ENCODE results near the gene SLC25A12. TPM values are rescaled to one million over a fixed set of nuclear protein-coding genes. Genes with fewer than 3 reads are reported as not detected.
"Not testable (repeated sequence)": the region's sequence is repeated elsewhere in the genome, so short reads cannot be mapped to it uniquely, and the experiment has no call there.

SLC25A12 gene
- total RNA-seq, 1 donor from 2014 or later, result 23.2 TPM

DNA sequence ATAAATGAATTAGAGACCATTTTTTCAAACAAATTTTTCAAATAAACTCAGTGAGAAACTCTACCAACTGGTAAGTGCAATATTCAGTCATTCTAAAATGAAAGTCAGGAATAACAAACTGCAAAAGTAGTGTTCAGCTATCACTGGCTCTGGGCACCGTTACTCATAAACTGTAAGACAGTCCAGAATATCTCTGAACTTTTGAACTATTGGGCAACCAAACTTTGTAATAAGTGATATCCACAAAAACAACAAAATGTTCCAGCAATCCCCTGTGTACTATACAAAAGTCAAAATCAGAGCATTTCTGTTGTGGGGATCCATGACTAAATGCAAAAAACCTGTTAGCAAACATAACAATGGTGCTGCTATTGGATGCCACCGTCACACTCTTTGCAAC lies 56.3 kb downstream of the SLC25A12 start:
- DNase-seq (ENCODE audit: low spot score) (no peak), ATAC-seq (peak; percentile 94)
- intact Hi-C loops (cut with DNase I), result no loop called here

DNA sequence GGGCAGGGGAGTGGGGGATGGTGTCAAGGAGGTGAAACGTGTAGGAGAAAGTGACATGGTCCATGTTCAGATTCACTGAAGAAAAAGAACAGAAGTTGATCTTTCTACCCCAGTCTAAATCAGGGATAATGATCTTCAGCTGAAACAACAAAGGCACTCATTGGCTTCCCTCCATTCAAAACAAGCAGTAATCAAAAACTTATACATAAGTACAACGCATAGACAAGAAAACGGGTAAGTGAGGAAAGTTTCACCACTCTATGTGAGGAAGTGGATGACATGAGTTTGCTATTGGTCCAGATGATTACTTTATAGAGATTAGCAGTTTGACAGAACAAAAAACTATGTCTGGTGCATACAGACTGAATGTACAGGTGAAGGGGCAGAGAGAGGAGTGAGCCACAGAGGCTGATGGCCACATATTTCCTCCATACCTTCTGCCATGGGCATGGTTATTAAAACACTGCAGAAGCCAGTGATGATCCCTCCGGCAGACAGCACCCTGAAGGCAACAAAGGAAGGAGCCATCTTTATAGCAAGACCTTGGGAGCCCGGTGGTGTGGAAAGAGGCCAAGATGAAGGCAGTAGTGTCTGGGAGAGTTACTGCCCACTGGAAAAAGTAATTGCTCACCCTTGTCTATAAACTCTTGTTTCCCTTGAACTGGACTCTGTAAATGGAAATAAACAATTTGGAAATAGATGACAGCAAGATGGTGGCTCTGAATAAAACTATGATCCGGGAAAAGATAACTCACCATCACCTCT lies 57.7 kb downstream of the SLC25A12 start:
- intact Hi-C loops (cut with DNase I), result no loop called here
- ATAC-seq, result no peak
- DNase-seq (ENCODE audit: low spot score), result no peak

- DNase-seq (ENCODE audit: low spot score), result no peak
- intact Hi-C loops (cut with DNase I), result no loop called here
- no peak for ATAC-seq
Observed at GRCh38 chr2:171835386-171835785, 58.7 kb downstream of the SLC25A12 start.

DNA sequence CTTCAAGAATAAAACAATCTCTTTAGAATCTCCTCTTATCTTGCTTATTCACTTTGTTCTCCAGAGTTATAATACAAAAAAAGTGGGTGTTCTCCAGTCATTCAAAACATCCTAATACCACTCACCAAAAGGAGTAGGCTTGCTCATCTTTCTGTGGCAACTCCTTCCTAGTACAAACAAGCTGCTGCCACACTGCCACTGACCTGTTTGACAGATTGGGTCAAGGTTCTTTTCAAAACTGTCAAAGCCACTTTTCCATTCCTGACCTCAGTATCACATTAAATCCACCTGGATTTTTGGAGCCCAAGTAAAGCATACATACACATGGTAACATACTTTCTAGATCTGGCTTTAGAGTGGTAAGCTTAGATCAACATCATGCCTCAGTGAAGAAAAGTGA lies 59.8 kb downstream of the SLC25A12 start:
- ATAC-seq (no peak), DNase-seq (ENCODE audit: low spot score) (no peak)
- intact Hi-C loops (cut with DNase I), result no loop called here

DNA sequence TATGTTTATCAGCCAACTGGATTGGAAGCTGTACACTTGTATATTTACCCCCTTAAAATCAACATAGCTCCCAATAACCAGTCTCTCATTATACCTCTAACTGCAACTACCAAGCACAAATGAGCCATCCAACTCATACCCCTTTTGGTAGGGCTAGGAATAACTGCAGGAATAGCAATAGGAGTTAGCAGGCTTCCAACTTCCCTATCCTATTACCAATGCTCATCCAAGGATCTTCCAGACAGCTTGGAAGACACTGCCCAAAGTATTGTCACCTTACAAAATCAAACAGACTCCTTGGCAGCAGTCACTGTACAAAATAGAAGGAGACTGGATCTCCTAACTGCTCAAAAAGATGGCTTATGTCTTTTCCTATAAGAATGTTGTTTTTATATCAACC lies 61.6 kb downstream of the SLC25A12 start:
- no peak for ATAC-seq
- DNase-seq (ENCODE audit: low spot score), result no peak
- intact Hi-C loops (cut with DNase I), result no loop called here

DNA sequence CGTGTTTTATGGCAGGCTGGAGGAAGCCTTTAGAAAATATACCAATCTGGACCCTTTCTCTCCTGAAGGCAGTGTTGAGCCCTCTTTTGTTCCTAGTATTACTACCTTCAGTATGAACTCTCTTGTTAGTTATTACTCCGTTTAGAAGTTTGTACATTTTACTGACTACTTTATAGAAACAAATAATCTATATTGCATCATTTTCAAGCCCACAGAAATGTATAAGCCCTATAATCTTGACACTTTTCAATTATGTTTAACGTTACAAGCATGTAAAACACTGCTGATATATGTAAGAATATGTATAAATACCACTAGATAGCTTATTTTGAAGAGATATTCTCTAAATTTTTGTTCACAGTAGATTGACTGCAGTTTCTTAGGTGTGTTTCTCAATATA lies 64.0 kb downstream of the SLC25A12 start:
- DNase-seq (ENCODE audit: low spot score) (no peak), ATAC-seq (no peak)
- intact Hi-C loops (cut with DNase I), result no loop called here

GRCh38 chr2:171824086-171824485 lies 70.0 kb downstream of the SLC25A12 start:
- peak; percentile 76 for ATAC-seq
- intact Hi-C loops (cut with DNase I), result no loop called here

DNA sequence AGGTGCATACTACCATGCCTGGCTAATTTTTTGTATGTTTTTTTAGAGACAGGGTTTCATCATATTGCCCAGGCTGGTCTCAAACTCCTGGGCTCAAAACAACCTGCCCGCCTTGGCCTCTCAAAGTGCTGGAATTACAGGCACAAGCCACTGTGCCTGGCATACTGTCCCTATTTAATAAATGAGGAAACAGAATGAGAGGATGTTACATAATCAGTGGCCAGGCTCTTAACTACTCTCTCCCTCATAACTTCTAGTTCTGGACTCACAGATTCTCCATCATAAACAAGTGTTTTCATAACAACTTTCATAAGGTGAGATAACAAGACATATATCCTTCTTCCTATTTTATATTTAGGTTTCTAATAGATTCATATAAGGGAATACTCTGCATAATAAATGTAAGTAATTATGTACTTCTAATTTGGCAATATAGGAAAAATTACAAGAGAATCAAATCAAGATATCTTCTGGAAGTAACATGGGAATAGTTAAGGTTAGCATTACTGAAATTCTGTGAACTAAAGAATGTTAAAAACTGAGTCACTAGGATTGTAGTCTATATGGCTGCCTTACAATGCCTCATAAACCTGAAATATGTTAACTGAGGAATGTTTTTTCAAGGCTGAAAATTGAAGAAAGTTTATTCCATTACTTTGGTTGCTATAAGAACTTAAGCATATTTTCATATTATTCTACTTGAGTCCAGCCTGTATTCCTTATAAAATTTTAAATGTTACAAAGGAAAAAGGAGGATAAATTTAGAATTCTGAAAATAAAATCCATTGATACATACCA lies 71.3 kb downstream of the SLC25A12 start:
- ATAC-seq, result no peak
- intact Hi-C loops (cut with DNase I), result no loop called here
- DNase-seq (ENCODE audit: low spot score), result no peak

More at GRCh38 chr2:171824086-171824485, 70.0 kb downstream of the SLC25A12 start:
- no peak for DNase-seq (ENCODE audit: low spot score)

GRCh38 chr2:171819453-171819852 lies 74.6 kb downstream of the SLC25A12 start:
- ATAC-seq (no peak), DNase-seq (ENCODE audit: low spot score) (no peak)
- intact Hi-C loops (cut with DNase I), result no loop called here

DNA sequence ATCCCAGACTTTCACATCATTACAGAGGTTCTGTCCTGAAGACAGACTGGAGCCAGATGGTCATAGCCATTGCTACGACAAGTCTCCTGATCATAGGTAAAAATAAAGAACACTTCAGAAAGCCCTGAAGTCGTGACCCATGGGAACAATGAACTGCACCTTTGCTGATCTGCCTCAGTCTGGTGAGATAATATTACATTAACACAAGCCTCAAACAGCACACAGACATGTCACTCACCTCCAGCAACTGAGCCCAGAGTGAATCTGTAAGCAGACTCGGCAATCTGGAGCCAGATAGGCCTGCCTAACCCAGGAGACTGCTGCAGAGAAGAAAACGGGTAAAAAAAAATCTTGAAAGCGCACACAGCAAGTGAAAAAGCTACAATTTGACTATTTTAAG lies 79.2 kb downstream of the SLC25A12 start:
- intact Hi-C loops (cut with DNase I), result no loop called here
- ATAC-seq, result no peak

GRCh38 chr2:171814174-171814573 lies 79.9 kb downstream of the SLC25A12 start:
- ATAC-seq, result no peak
- intact Hi-C loops (cut with DNase I), result no loop called here
- DNase-seq (ENCODE audit: low spot score), result no peak

More for the DNA sequence above, 79.2 kb downstream of the SLC25A12 start:
- no peak for DNase-seq (ENCODE audit: low spot score)

DNA sequence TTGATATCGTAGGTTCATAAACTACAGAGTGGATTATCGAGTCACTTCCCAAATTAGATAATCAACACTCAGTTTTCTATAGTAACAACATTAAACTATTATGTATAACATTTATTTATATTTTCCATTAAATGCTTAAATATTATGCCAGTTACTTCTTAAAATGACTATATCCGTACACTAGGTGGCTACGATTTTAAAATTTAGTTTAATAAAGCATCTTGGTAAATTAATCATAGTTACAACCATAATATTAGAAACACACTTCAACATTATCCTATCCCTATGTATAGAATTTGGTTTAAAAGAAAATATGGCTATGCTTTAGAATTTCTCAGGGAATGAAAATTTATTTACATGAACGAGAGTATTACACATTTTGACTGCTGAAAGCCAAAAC lies 80.3 kb downstream of the SLC25A12 start:
- ATAC-seq (no peak), DNase-seq (ENCODE audit: low spot score) (no peak)
- intact Hi-C loops (cut with DNase I), result no loop called here

DNA sequence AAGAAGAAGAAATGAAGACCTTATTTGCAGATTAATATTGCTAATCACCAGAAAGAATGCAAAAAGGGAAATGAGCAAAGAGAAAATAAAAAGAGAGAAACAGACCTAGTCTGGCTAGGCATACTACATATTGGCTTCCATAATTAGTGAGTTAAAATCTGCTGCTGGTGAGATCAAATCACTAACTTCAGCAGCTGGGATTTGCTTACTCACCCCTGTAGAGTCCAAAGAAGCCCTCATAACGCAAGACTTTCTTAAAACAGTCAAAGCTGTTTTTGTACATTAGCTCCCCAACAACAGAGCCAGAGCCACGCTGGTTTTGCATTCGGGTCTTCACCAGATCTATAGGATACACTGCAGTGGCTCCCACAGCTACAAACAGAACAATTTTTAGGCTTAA lies 80.9 kb downstream of the SLC25A12 start:
- no peak for DNase-seq (ENCODE audit: low spot score)
- intact Hi-C loops (cut with DNase I), result no loop called here
- no peak for ATAC-seq

GRCh38 chr2:171811245-171811628 lies 82.8 kb downstream of the SLC25A12 start:
- no peak for DNase-seq (ENCODE audit: low spot score)
- ATAC-seq, result peak; percentile 53
- intact Hi-C loops (cut with DNase I), result no loop called here

GRCh38 chr2:171810422-171811244 lies 83.4 kb downstream of the SLC25A12 start:
- intact Hi-C loops (cut with DNase I), result no loop called here
- ATAC-seq, result no peak
- DNase-seq (ENCODE audit: low spot score), result no peak

- DNase-seq (ENCODE audit: low spot score); ATAC-seq: not testable (repeated sequence)
- intact Hi-C loops (cut with DNase I), result loop anchor here (10.0 kb wide), 1 partner anchor 296 kb away; the partner anchor contains the start of gene DLX2
Observed at GRCh38 chr2:171808885-171809284, 85.2 kb downstream of the SLC25A12 start.

DNA sequence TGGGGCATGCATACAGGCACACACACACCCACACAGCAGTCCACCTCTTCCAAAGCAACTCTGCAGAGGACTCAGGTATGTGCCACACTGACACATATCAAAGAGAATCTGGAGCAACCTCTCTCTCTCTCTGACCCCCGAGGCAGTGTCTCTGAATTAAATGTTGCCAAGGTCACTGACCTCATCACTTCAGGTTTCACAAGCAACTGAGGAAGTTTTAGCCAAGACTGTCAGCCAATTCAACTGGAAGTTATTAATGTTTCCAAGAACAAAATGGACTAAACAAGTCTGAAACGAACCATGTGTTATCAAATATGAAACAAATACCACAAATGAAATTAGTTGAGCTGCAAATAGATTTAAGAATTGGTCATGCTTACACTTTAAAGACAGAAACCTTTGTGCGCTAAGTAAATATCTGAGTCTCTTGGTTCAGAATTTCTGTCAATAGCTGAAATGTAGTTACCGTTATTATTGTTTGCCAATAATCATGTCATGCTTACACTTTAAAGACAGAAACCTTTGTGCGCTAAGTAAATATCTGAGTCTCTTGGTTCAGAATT lies 86.1 kb downstream of the SLC25A12 start:
- intact Hi-C loops (cut with DNase I), result loop anchor here (10.0 kb wide), 1 partner anchor 297 kb away; the partner anchor contains the start of gene DLX2

DNA sequence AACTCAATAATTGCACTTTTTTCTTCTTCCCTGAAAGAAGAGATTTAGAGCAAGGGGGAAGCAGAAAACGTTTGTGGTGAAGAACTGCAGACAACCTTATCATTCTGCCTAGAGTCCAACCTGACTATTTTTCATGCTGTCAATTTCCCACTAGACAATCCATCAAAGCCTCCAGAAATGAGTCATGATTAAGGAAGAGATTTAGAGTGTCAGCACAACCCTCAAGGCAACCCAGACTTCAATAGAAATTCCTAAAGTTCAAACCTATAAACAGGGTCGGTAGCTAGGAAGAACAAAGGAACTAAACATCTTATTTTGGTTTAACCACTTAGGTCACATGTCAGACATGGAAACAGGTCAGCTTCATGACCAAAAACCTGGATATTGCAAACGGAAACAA lies 86.9 kb downstream of the SLC25A12 start:
- intact Hi-C loops (cut with DNase I), result loop anchor here (10.0 kb wide), 1 partner anchor 298 kb away; the partner anchor contains the start of gene DLX2
- ATAC-seq, result no peak
- no peak for DNase-seq (ENCODE audit: low spot score)

More for the DNA sequence above, 86.1 kb downstream of the SLC25A12 start:
- DNase-seq (ENCODE audit: low spot score), result no peak
- peak; percentile 51 for ATAC-seq

DNA sequence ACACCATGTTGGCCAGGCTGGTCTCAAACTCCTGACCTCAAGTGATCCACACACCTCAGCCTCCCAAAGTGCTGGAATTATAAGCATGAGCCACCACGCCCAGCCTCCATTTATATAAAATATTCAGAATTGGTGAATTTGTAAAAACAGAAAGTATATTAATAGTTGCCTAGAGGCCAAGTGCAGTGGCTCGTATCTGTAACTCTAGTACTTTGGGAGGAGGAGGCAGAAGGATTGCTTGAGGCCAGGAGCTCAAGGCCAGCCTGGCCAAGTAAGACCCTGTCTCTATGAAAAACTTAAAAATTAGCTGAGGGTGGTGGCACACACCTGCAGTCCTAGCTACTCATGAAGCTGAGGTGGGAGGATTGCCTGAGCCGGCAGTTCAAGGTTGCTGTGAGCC lies 89.6 kb downstream of the SLC25A12 start:
- no peak for DNase-seq (ENCODE audit: low spot score)
- no peak for ATAC-seq
- intact Hi-C loops (cut with DNase I), result loop anchor here (5.0 to 10.0 kb wide), 2 partner anchors 300 to 668 kb away; partner anchors contain the start of gene DLX2

Data from sciatic nerve (tissue), 2 donors.